BE2C (cell line): ENCODE data around the gene ZBTB46.

Experiments
- DNase-seq: peaks from one replicate; pipeline ENCODE4 v3.0.0-alpha.2; 2020
- H3K27me3 ChIP-seq: fragments of 250-450 bp; sonication (Bioruptor Pico); 2 replicates; pipeline ENCODE4 v1.5.1; 2020; ENCODE audit warnings: mild to moderate bottlenecking
- H3K36me3 ChIP-seq: fragments of 250-450 bp; sonication (Bioruptor Pico); 2 replicates; pipeline ENCODE4 v1.5.1; 2020; ENCODE audit warnings: mild to moderate bottlenecking
- H3K4me1 ChIP-seq: fragments of 250-450 bp; sonication (Bioruptor Pico); 2 replicates; pipeline ENCODE4 v1.5.1; 2020
- H3K4me3 ChIP-seq: 2 replicates; pipeline ENCODE4 v1.5.1; 2011; ENCODE audit warnings: low read depth, low read length
- H3K9me3 ChIP-seq: fragments of 250-450 bp; sonication (Bioruptor Pico); 2 replicates; pipeline ENCODE4 v1.5.1; 2020
- CTCF ChIP-seq: IDR thresholded peaks from 2 replicates; pipeline ENCODE4 v1.5.1; 2012; ENCODE audit warnings: mild to moderate bottlenecking, low read depth, low read length

ZBTB46 gene

GRCh38 chr20:63765902-63766301 is 65.2 kb downstream of the ZBTB46 start:
- no peaks in the 10 kb centered on the region for H3K4me1 ChIP-seq
- no peak for TF ChIP-seq CTCF
- no peaks in the 10 kb centered on the region for H3K36me3 ChIP-seq
- H3K27me3 ChIP-seq = no peaks in the 10 kb centered on the region
- DNase-seq = no peak
- H3K4me3 ChIP-seq = no peak overlapping the region
- no peaks in the 10 kb centered on the region for H3K9me3 ChIP-seq

- H3K9me3 ChIP-seq = no peaks in the 10 kb centered on the region
- DNase-seq = no peak
- no peak overlapping the region for H3K4me3 ChIP-seq
- no peak for TF ChIP-seq CTCF
- no peaks in the 10 kb centered on the region for H3K4me1 ChIP-seq
- no peaks in the 10 kb centered on the region for H3K36me3 ChIP-seq
- no peaks in the 10 kb centered on the region for H3K27me3 ChIP-seq
These were observed 65.8 kb downstream of the ZBTB46 start for GRCh38 chr20:63765082-63765873.

- no peak for TF ChIP-seq CTCF
- Histone ChIP-seq H3K9me3 (no peaks in the 10 kb centered on the region), H3K36me3 (no peaks in the 10 kb centered on the region), H3K4me1 (no peaks in the 10 kb centered on the region), H3K4me3 (no peak overlapping the region), H3K27me3 (no peaks in the 10 kb centered on the region)
- no peak for DNase-seq
These were observed 71.6 kb downstream of the ZBTB46 start for GRCh38 chr20:63759377-63759901.

GRCh38 chr20:63758152-63758551 is 72.9 kb downstream of the ZBTB46 start:
- Histone ChIP-seq H3K4me3 (no peak overlapping the region), H3K4me1 (no peaks in the 10 kb centered on the region), H3K36me3 (no peaks in the 10 kb centered on the region), H3K27me3 (no peaks in the 10 kb centered on the region), H3K9me3 (no peaks in the 10 kb centered on the region)
- DNase-seq = no peak
- no peak for TF ChIP-seq CTCF

- Histone ChIP-seq H3K9me3 (no peaks in the 10 kb centered on the region), H3K27me3 (no peaks in the 10 kb centered on the region), H3K4me3 (no peak overlapping the region), H3K4me1 (no peaks in the 10 kb centered on the region), H3K36me3 (no peaks in the 10 kb centered on the region)
- DNase-seq = no peak
- no peak for TF ChIP-seq CTCF
These were observed 74.4 kb downstream of the ZBTB46 start for GRCh38 chr20:63756648-63756991.

- Histone ChIP-seq H3K4me3 (no peak overlapping the region), H3K27me3 (no peaks in the 10 kb centered on the region), H3K9me3 (no peaks in the 10 kb centered on the region), H3K36me3 (no peaks in the 10 kb centered on the region), H3K4me1 (peaks cover 3% of the 10 kb centered on the region)
- no peak for DNase-seq
- no peak for TF ChIP-seq CTCF
These were observed 75.0 kb downstream of the ZBTB46 start for GRCh38 chr20:63755933-63756647.
